Caki2 (cell line): Measurements from ENCODE around the gene AIMP1. TPM values are rescaled to one million over a fixed set of nuclear protein-coding genes. Genes with fewer than 3 reads are reported as not detected.
"Not testable (repeated sequence)": the region's sequence is repeated elsewhere in the genome, so short reads cannot be mapped to it uniquely, and the experiment has no call there.

Source experiments
- DNase-seq: peaks from one replicate; pipeline ENCODE4 v3.0.0-alpha.2; 2015; ENCODE audit warnings: low read depth
- in situ Hi-C: cut with HindIII; loops from 2 replicates; pipeline ENCODE4 v1.10.0; 2016; ENCODE audit warnings: low sequenced_read_pairs, low pct_unique_long_range_greater_than_20kb, mixed read lengths
- total RNA-seq: library from RNA; depleted of rRNA; stranded (reverse); fragments of >200 nt; shearing (Covaris generic); gene quantifications from 2 replicates; pipeline ENCODE4 v1.2.3, GENCODE V29; 2014; ENCODE audit warnings: low replicate concordance

Gene AIMP1
- total RNA-seq, 1 experiment from 2014 or later = 48.5 TPM

DNA sequence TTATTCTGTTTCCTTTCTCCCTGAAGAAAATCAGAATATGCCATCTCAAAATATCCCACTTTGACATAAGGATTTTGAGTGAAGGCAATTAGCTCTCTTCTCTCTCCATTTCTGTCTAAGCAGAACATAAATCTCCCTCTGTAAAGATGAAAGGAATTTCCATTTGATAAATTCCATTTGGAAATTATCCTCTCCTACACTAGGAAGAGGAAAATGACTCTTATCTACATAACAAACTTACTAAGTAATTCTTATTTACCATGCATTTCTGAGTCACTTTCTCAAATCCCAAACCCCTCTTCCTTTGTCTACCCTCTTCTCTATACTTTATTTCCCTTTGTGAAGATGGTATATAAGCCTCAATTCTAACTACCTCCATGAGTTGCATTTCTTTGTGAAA is 11.7 kb upstream of the AIMP1 start:
- DNase-seq = no peak
- in situ Hi-C loops = no loop called here

DNA sequence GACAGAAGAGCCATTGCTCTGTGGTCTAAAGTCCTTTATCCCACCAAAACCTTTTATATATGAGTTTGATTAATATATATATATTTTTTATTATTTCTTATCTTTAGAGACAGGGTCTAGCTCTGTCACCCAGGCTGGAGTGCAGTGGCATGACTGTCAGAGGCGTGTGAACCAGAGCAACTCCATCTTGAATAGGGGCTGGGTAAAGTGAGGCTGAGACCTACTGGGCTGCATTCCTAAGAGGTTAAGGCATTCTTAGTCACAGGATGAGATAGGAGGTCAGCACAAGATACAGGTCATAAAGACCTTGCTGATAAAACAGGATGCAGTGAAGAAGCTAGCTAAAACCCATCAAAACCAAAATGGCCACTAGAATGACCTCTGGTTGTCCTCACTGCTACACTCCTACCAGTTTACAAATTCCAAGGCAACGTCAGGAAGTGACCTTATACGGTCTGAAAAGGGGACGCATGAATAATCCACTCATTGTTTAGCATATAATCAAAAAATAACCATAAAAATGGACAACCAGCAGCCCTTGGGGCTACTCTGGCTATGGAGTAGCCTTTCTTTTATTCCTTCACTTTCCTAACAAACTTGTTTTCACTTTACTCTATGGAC is 10.8 kb upstream of the AIMP1 start:
- in situ Hi-C loops = no loop called here
- no peak for DNase-seq

DNA sequence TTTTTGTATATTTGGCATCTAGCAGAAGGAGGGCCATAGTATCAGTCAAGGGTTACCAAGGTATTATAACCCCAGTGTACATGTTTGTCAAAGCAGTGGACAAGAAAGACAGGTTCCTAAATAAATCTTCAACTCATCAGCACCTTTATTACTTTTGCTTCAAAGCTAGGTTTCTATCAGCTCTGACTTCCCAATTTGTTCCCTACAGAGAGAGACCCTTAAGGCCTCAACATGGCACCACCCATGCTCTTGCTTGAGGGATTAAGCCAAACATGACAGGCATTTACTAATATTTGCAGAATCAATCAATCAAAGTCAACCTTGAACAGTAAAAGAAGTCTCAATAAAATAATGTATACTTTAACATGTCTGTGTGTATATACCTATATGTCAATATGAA is 9.8 kb upstream of the AIMP1 start:
- in situ Hi-C loops = no loop called here
- DNase-seq = no peak

DNA sequence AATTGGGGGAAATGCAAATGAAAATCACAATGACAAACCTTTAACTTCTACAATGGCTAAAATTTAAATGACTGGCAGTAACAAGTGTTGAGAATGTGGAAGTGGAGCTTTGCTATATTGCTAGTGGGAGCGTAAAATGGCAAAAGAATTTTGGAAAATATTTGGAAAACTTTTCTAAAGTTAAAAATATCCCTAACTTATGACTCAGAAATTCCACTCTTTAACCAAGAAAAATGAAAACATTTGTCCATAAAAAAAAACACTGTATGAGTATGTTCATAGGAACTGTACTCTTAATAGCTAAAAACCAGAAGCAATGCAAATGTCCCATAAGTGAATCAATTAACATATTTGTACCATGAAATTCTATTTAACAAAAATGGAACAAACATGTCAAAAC is 4.0 kb upstream of the AIMP1 start:
- no peak for DNase-seq
- in situ Hi-C loops = no loop called here

GRCh38 chr4:106312997-106313522 is 3.3 kb upstream of the AIMP1 start:
- no peak for DNase-seq
- in situ Hi-C loops = no loop called here

DNA sequence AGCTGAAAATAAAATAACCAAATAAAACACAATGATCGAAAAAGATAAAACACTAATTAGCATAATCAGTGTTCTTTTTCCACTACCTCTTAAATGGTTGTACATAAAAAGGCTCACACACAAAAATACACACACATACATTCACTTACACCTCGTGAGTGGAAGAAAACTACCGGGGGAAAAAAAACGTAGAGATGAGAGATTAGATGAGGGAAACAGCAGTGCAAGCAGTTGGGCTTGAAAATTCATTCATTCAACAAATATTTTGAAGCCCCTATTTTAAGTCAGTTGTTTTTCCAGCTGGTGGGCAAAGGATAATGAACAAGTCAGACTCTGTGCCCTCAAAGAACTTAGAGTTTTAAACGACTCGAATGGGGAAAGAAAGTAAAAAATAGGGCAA is 1.4 kb upstream of the AIMP1 start:
- DNase-seq = no peak
- in situ Hi-C loops = no loop called here

DNA sequence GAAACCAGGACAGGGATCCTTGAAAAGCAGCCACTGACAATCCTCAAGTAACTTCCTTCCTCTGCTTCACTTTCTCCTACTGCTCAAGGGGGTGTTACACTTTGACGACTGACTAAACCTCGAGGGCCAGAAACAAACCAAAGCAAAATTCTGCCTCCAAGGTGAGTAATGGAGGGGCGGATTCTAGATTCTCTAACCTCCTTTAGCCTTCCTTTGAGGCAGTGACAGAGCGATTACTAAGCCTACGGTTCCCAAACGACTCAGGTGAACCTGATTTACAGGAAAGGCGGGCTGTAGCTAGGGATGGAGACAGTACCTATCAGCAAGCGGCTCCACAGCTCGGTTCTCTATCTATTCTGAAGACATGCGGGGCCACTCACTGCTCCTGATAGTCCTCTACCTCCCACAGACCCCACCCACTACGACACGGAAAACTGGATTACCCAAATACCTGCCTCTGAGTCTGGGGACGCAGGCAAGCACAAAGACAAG is 828 bp upstream of the AIMP1 start:
- peak; percentile 67 for DNase-seq
- in situ Hi-C loops = no loop called here

- no peak for DNase-seq
- in situ Hi-C loops = no loop called here
Measured at GRCh38 chr4:106316773-106317409, 541 bp downstream of the AIMP1 start.

DNA sequence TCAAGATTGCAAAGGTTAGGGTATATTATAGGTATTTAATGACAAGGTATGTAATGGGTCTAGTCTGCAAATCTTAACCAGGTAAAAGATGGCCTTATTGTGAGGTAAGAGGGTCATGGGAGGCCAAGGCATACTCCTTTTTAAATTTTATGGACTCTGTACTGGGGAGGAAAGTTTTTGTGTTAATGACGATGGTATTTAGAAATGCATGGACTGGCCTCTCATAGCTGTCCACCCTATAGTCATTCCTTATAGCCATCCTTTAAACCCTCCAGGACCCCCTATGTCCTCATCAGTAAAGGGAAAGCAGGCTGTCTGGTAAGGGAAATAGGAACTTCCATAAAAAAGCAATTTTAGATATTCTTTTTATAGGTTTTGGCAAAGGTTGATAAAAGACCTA is 1.5 kb downstream of the AIMP1 start:
- in situ Hi-C loops = no loop called here

GRCh38 chr4:106318511-106318910 is 2.2 kb downstream of the AIMP1 start:
- in situ Hi-C loops = no loop called here
- no peak for DNase-seq

More for the DNA sequence above, 1.5 kb downstream of the AIMP1 start:
- DNase-seq = no peak

DNA sequence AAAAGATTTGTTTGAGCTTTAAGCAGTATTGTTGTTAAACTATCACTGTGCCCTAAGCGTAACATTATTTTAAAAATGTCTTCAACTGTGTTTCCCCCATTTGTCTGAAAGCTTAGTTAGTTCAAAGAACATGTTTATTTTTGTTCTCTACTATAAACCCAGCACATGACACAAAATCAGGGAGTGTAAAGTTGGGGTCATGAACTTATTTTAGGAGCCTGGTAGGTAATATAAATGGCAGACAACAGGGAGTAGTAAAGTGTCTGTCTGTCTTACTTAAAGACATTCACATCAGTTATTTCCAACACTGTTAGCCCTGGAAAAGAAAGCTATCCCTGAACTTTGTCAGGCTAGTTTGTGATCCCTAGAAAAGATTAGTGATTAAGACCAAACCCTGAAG is 3.9 kb downstream of the AIMP1 start:
- in situ Hi-C loops = no loop called here
- DNase-seq = peak; percentile 51

GRCh38 chr4:106321168-106321567 is 4.8 kb downstream of the AIMP1 start:
- DNase-seq, in situ Hi-C loops: not testable (repeated sequence)

DNA sequence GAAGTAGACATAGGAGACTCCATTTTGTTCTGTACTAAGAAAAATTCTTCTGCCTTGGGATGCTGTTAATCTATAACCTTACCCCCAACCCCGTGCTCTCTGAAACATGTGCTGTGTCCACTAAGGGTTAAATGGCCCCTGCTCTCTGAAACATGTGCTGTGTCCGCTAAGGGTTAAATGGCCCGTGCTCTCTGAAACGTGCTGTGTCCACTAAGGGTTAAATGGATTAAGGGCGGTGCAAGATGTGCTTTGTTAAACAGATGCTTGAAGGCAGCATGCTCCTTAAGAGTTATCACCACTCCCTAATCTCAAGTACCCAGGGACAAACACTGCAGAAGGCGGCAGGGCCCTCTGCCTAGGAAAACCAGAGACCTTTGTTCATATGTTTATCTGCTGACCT is 5.5 kb downstream of the AIMP1 start:
- DNase-seq, in situ Hi-C loops: not testable (repeated sequence)

GRCh38 chr4:106323119-106323518 is 6.8 kb downstream of the AIMP1 start:
- in situ Hi-C loops = no loop called here

GRCh38 chr4:106325800-106326199 is 9.4 kb downstream of the AIMP1 start:
- in situ Hi-C loops = no loop called here
- DNase-seq = no peak

More at GRCh38 chr4:106323119-106323518, 6.8 kb downstream of the AIMP1 start:
- DNase-seq = no peak

DNA sequence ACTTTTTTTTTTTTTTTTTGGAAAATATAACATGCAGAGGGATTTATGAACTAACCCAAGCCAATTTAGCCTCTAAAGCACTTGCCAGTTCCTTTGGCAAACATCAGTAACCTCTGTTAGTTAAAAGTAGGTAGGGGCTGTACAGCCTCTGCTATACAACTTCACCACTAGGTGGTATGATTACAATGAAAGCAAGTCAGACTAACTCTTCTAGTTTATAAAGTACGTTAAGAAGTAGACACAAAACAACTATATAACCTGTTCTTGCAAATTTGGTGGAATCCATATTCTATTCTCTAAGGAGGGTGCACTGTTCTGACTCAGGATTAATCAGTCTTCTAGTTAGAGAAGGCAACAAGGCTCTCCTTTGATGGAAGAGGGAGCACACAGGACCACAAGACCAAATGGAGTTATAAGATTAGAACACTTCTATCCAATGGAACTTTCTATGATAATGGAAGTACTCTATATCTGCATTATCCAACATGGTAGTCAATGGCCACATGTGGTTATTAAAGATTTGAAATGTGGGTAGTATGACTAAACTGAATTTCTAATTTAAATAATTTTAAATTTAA is 12.8 kb downstream of the AIMP1 start:
- no peak for DNase-seq
- in situ Hi-C loops = no loop called here

DNA sequence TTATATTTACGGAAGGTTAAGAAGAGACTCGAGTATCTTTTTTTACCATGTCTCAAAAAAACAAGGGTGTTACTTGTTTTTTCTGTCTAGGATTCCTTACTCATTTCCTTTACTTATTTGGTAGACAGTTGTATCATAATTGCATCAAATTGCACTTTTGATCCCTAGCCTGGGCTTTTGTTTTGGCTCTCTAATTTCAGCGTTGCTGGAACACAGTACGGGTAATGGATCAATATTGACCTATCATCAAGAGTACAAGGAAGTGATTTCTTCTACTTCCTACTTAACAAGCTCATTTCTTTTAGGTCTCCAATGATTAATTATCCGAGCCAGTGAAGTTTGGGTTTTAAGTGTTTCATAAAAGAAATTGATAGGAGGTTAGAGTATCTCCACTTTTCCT is 16.8 kb downstream of the AIMP1 start:
- in situ Hi-C loops = no loop called here
- no peak for DNase-seq

DNA sequence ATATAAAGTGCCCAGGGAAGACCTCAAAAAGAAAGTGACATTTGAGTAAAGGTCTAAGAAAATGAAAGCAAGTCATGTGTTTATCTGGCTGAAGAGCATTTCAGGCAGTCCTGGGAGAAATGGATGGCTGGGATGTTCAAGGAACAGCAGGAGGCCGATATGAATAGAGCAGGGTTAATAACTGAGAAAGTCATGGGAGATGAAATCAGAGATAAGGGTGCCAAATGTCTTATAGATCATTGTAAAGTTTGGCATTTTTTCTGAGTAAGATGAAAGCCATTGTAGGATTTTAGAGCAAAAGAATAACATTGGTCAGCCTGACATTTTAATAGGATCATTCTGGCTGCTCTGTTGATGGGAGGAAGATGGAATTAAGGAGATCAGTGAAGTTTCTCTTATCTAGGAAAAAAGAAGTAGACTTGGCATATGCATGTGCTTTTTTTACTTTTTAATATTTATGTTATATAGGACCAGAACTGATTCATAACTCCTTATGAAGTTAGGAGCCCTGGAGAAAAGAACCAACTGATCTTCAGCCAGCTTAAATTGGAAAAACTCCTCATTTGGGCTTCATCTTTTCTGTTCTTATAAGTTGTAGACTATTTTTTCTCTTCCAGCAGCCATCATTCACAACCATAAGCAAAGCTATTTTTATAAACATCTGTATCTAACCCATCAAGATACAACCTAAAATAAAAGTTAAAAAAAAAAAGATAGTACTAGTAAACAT is 18.6 kb downstream of the AIMP1 start:
- in situ Hi-C loops = no loop called here
- DNase-seq = no peak

- in situ Hi-C loops = no loop called here
- peak; percentile 61 for DNase-seq
Measured at GRCh38 chr4:106336618-106337017, 20.3 kb downstream of the AIMP1 start.
